GM18858 (cell line): ENCODE data around the gene BRINP1.

ENCODE experiments used
- ATAC-seq: cut with Tn5 transposase; IDR thresholded peaks from one replicate; pipeline ENCODE4 v1.9.1; 2021; ENCODE audit not compliant: unreplicated experiment

Gene BRINP1

DNA sequence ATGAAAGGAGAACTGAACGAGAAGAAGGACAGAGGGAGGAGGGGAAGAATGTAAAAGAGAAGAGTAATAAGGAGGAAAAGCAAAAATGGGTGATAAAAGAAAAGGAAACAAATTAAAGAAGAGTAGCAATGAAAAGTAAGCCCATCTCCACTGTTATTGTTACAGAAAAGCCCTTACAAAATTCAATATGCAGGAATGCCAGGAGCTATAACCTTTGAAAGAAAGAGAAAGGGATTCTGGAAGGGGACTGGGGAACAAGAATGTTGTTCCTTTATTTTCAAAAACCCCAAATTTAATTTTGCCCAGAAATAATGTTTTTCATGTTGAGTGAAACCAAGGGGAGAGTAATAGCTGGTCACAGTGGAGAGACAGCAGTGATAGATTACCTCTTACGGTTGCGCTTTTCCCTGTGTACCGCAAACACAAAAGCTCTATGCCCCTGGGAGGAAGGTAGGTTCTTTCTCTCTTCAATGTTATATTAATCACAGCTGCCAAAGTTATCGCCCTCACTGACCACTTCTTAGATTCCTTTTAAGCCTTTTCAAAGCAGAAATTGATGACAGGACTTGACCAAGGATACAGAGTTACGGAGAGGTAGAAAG lies 86.7 kb downstream of the BRINP1 start:
- ATAC-seq: no peak

DNA sequence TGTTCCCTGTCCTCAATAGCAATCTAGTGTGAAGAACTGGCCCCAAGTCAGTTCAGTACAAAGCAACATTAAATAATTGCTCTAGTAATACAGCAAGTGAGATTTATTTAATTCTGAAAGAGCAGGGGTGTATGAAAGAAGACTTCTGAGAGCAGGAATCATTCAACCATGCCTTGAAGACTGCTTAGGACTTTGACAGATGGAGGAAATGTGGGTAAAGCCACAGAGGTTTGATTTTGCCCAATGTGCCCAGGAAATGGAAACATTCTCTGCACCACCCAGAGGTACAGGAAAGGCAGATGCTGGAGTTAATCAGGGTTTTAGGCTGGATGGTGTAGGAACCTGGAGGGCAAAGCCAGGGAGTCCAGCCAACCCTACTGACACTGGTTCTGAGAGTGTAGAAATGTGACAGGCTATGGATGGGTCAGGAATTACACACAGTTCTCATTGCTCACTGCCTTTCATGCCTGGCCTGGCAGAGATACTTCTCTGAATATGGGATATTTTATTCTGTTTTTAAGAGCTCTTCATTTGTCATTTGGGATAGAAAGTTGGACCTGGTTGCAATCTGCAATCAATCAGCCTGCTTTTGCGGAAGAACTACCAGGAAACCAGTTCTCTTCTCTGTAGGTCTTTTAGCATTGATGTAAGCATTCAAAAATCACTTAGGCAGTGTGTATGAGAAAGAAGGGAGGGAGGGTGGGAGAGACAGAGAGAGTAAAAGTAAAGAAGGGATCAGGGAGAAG lies 88.3 kb downstream of the BRINP1 start:
- ATAC-seq: no peak

DNA sequence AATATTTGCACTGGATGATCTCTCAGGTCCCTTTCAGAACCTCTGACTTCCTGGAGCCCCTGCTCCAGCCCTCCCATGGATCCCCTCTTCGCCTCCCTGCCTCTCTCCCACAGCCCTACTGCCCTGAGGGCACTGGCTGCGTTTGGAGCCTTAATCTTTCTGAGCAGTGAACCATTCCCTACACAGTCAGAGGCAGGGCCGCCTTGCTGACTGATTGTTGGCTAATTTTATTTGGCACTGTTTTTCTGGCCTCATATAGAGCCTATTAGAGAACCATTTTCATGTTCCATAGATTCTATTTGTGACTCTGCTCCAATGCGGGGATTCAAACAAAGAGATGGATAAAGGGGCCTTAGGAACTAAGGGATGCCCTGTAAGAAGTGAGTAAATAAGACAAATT lies 91.1 kb downstream of the BRINP1 start:
- ATAC-seq: no peak

DNA sequence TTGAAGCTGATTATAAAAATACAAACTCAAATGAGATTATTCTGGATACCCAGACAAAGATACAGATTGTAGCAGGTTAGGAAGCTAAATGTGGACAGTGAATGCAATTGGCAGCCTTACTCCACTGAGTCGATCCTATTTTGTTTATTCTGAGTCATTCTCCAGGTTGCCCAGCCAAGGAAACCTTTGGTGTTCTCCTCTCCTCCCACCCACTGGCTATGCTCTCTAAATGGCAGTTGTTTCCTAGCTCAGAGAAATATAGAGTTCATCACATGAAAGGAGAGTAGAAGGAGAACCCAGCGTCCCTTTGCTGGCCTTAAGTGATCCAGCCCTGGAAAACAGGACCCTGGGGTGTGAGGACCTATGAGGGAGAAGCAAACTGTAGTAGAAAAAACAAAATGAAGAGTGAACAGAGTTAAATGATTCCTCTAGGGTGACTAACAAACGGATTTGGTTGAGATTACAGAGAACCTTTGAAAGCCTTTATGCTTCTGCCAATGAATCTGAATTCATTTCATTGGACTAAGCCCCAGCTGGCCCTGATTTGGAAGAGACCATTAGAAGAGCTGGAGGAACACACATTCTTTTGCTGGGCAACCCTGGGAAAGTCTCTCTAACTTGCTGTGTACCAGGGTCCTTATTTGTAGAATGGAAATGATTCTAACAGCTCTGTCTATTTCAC lies 95.1 kb downstream of the BRINP1 start:
- no peak for ATAC-seq

DNA sequence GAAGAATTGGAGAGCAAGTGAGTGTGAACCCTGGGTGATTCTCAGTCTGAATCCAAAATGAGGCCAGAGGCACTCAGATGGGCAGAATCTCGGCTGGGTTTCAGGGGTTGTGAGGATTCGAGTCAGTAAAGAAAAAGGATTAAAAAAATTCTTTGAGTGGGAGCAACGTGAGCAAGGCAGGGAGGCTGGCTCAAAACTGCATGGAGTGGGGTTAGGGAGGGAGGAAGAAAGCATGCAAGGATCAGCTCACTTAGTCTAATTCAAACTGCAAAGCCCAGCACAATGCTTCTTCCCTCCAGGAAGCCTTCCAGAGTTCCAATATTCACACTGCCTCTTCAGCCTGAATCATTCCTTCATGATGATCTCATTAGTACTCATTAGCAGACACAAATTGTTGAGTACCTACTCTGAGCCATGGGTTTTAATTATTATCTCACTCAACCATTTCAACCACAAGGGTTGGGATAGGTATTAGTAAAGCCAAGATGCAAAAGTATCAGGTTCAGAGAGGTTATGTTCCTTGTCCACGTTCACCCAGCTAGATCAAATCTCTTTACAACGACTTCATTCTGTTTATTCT lies 95.8 kb downstream of the BRINP1 start:
- no peak for ATAC-seq

GRCh38 chr9:119272500-119273211 lies 96.6 kb downstream of the BRINP1 start:
- no peak for ATAC-seq

- no peak for ATAC-seq
Measured at GRCh38 chr9:119268985-119269384, 100.2 kb downstream of the BRINP1 start.

- no peak for ATAC-seq
Measured at GRCh38 chr9:119264165-119264564, 105.1 kb downstream of the BRINP1 start.

- no peak for ATAC-seq
Measured at GRCh38 chr9:119257592-119257991, 111.6 kb downstream of the BRINP1 start.

GRCh38 chr9:119255116-119255515 lies 114.1 kb downstream of the BRINP1 start:
- ATAC-seq: no peak

DNA sequence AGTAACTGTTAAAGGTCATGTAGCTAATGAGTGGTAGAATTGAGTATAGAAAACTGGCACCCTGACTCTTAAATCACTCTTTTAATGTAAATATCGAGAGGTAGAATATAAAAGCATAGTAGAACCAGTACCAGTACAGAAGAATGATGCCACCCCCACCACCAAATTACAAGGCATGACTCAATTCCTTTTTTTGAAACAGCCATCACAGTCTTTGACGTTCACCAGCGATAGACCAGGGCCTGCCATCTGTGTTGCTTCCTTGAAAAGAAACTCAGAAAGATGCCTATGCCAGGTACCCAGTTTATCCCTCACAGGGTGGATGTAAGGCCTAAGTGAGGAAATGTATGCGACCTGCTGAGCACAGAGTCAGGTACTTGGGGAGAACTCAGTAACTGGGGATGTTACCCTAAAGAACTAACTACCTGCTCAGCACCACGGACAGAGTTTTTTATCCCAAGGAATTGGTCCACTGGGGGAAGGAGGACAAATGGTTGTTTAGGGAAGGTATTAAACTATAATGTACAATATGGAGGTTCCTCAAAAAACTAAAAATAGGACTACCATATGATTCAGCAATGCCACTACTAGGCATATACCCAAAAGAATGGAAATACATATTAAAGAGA lies 116.5 kb downstream of the BRINP1 start:
- ATAC-seq: no peak

GRCh38 chr9:119251936-119252335 lies 117.3 kb downstream of the BRINP1 start:
- no peak for ATAC-seq

GRCh38 chr9:119250730-119251129 lies 118.5 kb downstream of the BRINP1 start:
- no peak for ATAC-seq

GRCh38 chr9:119240546-119240945 lies 128.7 kb downstream of the BRINP1 start:
- ATAC-seq: no peak

- no peak for ATAC-seq
Measured at GRCh38 chr9:119234636-119235035, 134.6 kb downstream of the BRINP1 start.

DNA sequence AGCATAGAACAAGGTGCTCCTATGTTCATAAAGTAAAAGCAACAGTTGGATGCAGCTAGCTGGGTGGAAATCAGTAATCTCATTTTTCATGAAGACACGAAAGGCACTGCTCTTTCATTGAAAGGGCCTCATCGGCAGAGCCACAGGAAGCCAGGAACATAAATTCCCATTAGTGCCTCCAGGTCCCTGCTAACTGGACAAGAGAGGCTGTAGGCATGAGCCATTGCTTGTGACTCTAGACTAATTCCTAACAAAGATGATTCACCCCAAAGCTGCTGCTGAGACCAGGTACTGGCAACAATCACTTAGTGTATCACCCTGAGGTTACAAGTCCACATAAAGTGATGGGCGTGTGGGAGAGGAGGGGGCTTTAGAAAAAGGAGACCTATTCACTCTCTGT lies 141.8 kb downstream of the BRINP1 start:
- no peak for ATAC-seq

DNA sequence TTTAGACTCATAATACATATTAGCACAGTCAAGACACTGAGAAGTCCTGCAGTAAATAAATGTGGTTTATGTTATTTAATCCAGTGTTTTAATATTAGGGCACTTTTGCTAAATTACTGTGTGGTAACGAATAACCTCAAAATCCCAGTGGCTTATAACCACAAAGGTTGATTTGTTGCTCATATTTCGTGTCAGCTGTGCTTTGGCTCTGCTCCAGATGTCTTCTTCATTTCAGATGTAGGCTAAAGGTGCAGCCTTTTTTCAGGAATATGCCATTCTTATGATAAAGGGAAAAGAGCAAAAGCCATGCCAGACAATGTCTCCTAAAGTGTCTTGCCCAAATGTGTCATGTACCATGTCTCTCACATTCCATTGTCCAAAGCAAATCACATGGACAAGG lies 144.8 kb downstream of the BRINP1 start:
- no peak for ATAC-seq

- no peak for ATAC-seq
Measured at GRCh38 chr9:119221276-119221675, 148.0 kb downstream of the BRINP1 start.

- no peak for ATAC-seq
Measured at GRCh38 chr9:119218293-119218692, 150.9 kb downstream of the BRINP1 start.

DNA sequence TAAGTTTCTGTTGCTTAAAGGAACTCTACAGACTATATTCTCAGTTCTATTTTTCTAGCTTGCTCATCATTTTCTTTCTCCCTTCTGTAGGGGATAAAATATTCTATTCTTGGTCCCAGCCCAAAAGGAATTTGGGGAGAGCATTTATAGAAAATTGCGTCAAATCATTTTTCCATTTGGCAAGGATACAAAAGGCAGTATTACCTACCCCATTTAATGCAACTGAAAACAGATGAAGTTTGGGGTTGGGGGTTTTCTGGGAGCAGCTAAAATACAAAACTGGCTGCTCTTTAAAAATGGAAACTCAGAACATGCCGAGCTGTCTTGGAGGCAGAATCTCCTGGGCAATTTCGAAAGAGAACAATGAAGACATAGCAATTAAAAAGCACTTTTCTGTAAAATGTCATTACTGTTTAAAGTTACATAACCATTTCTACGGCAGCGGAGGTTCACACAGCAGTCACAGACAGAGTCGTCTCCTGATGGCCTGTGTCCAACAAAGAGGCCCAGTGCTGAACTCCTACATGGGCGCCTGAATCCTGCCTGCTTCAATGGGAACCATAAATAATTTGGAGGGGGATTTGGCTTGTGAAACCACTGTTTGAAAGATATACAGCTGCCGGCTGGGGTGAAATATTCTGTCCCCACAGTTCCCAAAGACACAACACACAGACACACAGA lies 152.4 kb downstream of the BRINP1 start:
- no peak for ATAC-seq
